AG04450 (cell line): ENCODE data around the gene TRAPPC2L. TPM values are rescaled to one million over a fixed set of nuclear protein-coding genes. Genes with fewer than 3 reads are reported as not detected.

Experiments used
- CTCF ChIA-PET: fragments of 300-600, 350-600 bp; formaldehyde crosslinking; extraction: SDS; loops from one replicate; lab custom pipeline; 2022; ENCODE audit warnings: antibody characterized with exemption, inconsistent platforms; lab: Charles Lee
- POLR2A ChIA-PET: fragments of 350-600 bp; formaldehyde crosslinking; extraction: SDS; loops from one replicate; lab custom pipeline; 2021; ENCODE audit warnings: antibody characterized with exemption, inconsistent platforms; lab: Yijun Ruan, JAX
- DNase-seq: peaks from one replicate; pipeline ENCODE4 v3.0.0-alpha.2; 2011; ENCODE audit warnings: low read depth, low spot score
- H3K27ac ChIP-seq: one replicate; pipeline ENCODE4 v1.5.1; 2012; ENCODE audit warnings: low read depth, low read length, control low read depth
- H3K27me3 ChIP-seq: one replicate; pipeline ENCODE4 v1.6.0; 2012; ENCODE audit warnings: low read length; ENCODE audit not compliant: control insufficient read depth, insufficient read depth
- H3K4me3 ChIP-seq: 2 replicates; pipeline ENCODE4 v1.5.1; 2011; ENCODE audit warnings: mild to moderate bottlenecking, low read depth, low read length, control low read depth
- H3K9me3 ChIP-seq: 2 replicates; pipeline ENCODE4 v1.5.1; 2012; ENCODE audit warnings: low read length; ENCODE audit not compliant: control insufficient read depth, insufficient read depth
- CTCF ChIP-seq: IDR thresholded peaks from 2 replicates; pipeline ENCODE4 v1.5.1; 2011; ENCODE audit warnings: low read depth, low read length, control low read depth, inconsistent platforms
- polyA plus RNA-seq: library from polyadenylated mRNA; depleted of rRNA; stranded (reverse); fragments of >200 nt; gene quantifications from 2 replicates; pipeline ENCODE4 v1.2.3, GENCODE V29; 2011

Gene TRAPPC2L
- polyA plus RNA-seq, 1 experiment: 72.8 TPM

- no peak for DNase-seq
- no peaks in the 10 kb centered on the region for H3K9me3 ChIP-seq
- H3K27ac ChIP-seq: no peak overlapping the region
- ChIA-PET CTCF (no interaction called here), POLR2A (no interaction called here)
- H3K27me3 ChIP-seq: no peaks in the 10 kb centered on the region
- H3K4me3 ChIP-seq: no peak overlapping the region
- TF ChIP-seq CTCF: no peak
These were observed 22.3 kb upstream of the TRAPPC2L start for GRCh38 chr16:88834670-88835069.

GRCh38 chr16:88835383-88835782 lies 21.5 kb upstream of the TRAPPC2L start:
- DNase-seq: no peak
- H3K9me3 ChIP-seq: no peaks in the 10 kb centered on the region
- TF ChIP-seq CTCF: no peak
- POLR2A ChIA-PET: no interaction called here
- H3K27me3 ChIP-seq: no peaks in the 10 kb centered on the region
- no peak overlapping the region for H3K27ac ChIP-seq
- no peak overlapping the region for H3K4me3 ChIP-seq
- CTCF ChIA-PET: no interaction called here

GRCh38 chr16:88835818-88836217 lies 21.1 kb upstream of the TRAPPC2L start:
- no peak for DNase-seq
- no peaks in the 10 kb centered on the region for H3K9me3 ChIP-seq
- CTCF ChIA-PET: no interaction called here
- no peaks in the 10 kb centered on the region for H3K27me3 ChIP-seq
- no peak overlapping the region for H3K27ac ChIP-seq
- no peak overlapping the region for H3K4me3 ChIP-seq
- POLR2A ChIA-PET: no interaction called here
- no peak for TF ChIP-seq CTCF

GRCh38 chr16:88836791-88837190 lies 20.1 kb upstream of the TRAPPC2L start:
- TF ChIP-seq CTCF: no peak
- H3K27me3 ChIP-seq: no peaks in the 10 kb centered on the region
- no peaks in the 10 kb centered on the region for H3K9me3 ChIP-seq
- H3K27ac ChIP-seq: no peak overlapping the region
- POLR2A ChIA-PET: interaction anchor here (0.9 kb wide), 1 partner anchor 24 kb away, joined by 3 read pairs; no protein-coding TSS in a partner anchor
- CTCF ChIA-PET: no interaction called here
- H3K4me3 ChIP-seq: no peak overlapping the region
- DNase-seq: no peak

- no peaks in the 10 kb centered on the region for H3K27me3 ChIP-seq
- TF ChIP-seq CTCF: no peak
- DNase-seq: no peak
- POLR2A ChIA-PET: no interaction called here
- CTCF ChIA-PET: no interaction called here
- H3K27ac ChIP-seq: no peak overlapping the region
- H3K4me3 ChIP-seq: no peak overlapping the region
- H3K9me3 ChIP-seq: no peaks in the 10 kb centered on the region
These were observed 19.1 kb upstream of the TRAPPC2L start for GRCh38 chr16:88837806-88838205.
